K562 (cell line): Measurements from ENCODE around the gene ELOVL5. TPM values are rescaled to one million over a fixed set of nuclear protein-coding genes. Genes with fewer than 3 reads are reported as not detected.

Experiments used
- BHLHE40 ChIP-seq: IDR thresholded peaks from 2 replicates; pipeline ENCODE4 v1.6.1; 2011; ENCODE audit warnings: low read length, improper control_type of control experiment
- HCFC1 ChIP-seq: IDR thresholded peaks from 2 replicates; pipeline ENCODE4 v1.6.1; 2012; ENCODE audit warnings: low read depth, low read length, improper control_type of control experiment
- HDAC2 ChIP-seq: fragments of 450-650 bp; IDR thresholded peaks from 2 replicates; pipeline ENCODE4 v1.6.1; 2016; ENCODE audit warnings: mild to moderate bottlenecking
- HNRNPL ChIP-seq: fragments of 200-400 bp; formaldehyde crosslinking; IDR thresholded peaks from 2 replicates; pipeline ENCODE4 v1.6.1; 2017; ENCODE audit warnings: low read depth, mild to moderate bottlenecking, low read length
- JUND ChIP-seq, 2 experiments: IDR thresholded peaks; 2 replicates in 1 of 2; 3 replicates in 1 of 2; pipeline ENCODE4 v1.6.1; 2011; ENCODE audit warnings: borderline replicate concordance in 2 of 2, low read depth in 2 of 2, low read length in 2 of 2, improper control_type of control experiment in 1 of 2, missing biosample characterization in 1 of 2, missing genetic modification characterization in 1 of 2, missing genetic modification reagents in 1 of 2
- MECOM ChIP-seq: fragments of 250-450 bp; sonication (Bioruptor Pico); IDR thresholded peaks from 2 replicates; pipeline ENCODE4 v1.8.0; 2022; ENCODE audit warnings: inconsistent platforms
- MIER1 ChIP-seq: fragments of 450-650 bp; IDR thresholded peaks from 2 replicates; pipeline ENCODE4 v1.6.1; 2016; ENCODE audit warnings: antibody characterized with exemption, mild to moderate bottlenecking, low read depth
- NELFE ChIP-seq: IDR thresholded peaks from 2 replicates; pipeline ENCODE4 v1.6.1; 2011; ENCODE audit warnings: mild to moderate bottlenecking; ENCODE audit not compliant: insufficient read depth, insufficient read length
- RBM34 ChIP-seq: fragments of 200-400 bp; formaldehyde crosslinking; IDR thresholded peaks from 2 replicates; pipeline ENCODE4 v1.6.1; 2018; ENCODE audit warnings: low read length, borderline replicate concordance; ENCODE audit not compliant: insufficient read depth
- SAP30 ChIP-seq: fragments of 200-600 bp; sonication (generic); IDR thresholded peaks from 2 replicates; pipeline ENCODE4 v1.6.1; 2012; ENCODE audit warnings: borderline replicate concordance, low read depth, mild to moderate bottlenecking, moderate library complexity, low read length, control low read depth, inconsistent platforms; ENCODE audit not compliant: insufficient read depth, poor library complexity, severe bottlenecking
- SUPT5H ChIP-seq: fragments of 450-650 bp; IDR thresholded peaks from 2 replicates; pipeline ENCODE4 v1.6.1; 2016
- ZNF316 ChIP-seq: fragments of 450-650 bp; IDR thresholded peaks from 2 replicates; pipeline ENCODE4 v1.6.1; 2016
- ZSCAN29 ChIP-seq: fragments of 450-650 bp; IDR thresholded peaks from 2 replicates; pipeline ENCODE4 v1.6.1; 2017
- polyA plus RNA-seq, 8 experiments: library from polyadenylated mRNA; depleted of rRNA in 4 of 8; stranded (reverse) in 5 of 8; unstranded in 3 of 8; fragments of >200 nt; fragmentation: Nextera tagmentation in 2 of 8; fragmentation: Illumina TruSeq in 1 of 8; extraction: Ambion mirVana in 2 of 8; extraction: Trizol in 1 of 8; gene quantifications; 2 replicates each; pipeline versions ENCODE4 v1.2.1 to v1.2.3, GENCODE V29; 2011 to 2014; ENCODE audit warnings: inconsistent platforms in 1 of 8, missing spikeins in 1 of 8
- total RNA-seq, 7 experiments: library from RNA; depleted of rRNA in 6 of 7; stranded (reverse); fragments of >200 nt in 6 of 7; fragmentation: Illumina TruSeq in 2 of 7; extraction: Trizol in 2 of 7; gene quantifications; 2 replicates each; pipeline versions ENCODE4 v1.2.1 to v1.2.3, GENCODE V29; 2011 to 2021; ENCODE audit warnings: low replicate concordance in 1 of 7
- TF ChIP-seq, protein P1 (sequence below): fragments of 450-650 bp; IDR thresholded peaks from 2 replicates; pipeline ENCODE4 v1.6.1; 2016; ENCODE audit warnings: mild to moderate bottlenecking, moderate library complexity
- TF ChIP-seq, protein P2 (sequence below): fragments of 250-450 bp; sonication (Bioruptor Pico); IDR thresholded peaks from 2 replicates; pipeline ENCODE4 v1.8.0; 2021; ENCODE audit warnings: moderate library complexity, mild to moderate bottlenecking, inconsistent platforms
- TF ChIP-seq, protein P3 (sequence below): fragments of 250-450 bp; sonication (Bioruptor Pico); IDR thresholded peaks from 2 replicates; pipeline ENCODE4 v1.4.0; 2020; ENCODE audit warnings: borderline replicate concordance

The ELOVL5 gene
- total and polyA plus RNA-seq, 9 of the 15 experiments (the other 6 are each of a cell fraction or from before 2014, with no cell fraction given): 70.6 to 245 (median 132) TPM

DNA sequence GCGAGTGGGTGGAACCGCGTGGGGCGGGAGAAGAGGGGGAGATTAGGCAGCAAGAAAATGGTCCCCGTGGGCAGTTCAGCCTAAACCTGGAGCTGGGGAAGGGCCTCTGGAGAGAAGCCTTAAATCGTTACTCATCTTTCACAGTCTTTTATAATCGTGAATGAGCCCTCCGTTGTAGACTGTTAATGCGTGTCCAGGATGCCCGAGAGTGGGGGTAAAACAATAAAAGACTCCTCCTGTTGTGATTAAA is 11.0 kb upstream of the ELOVL5 start (continued):
- TF ChIP-seq JUND (IDR thresholded peaks at IDR 0.05; ENCODE audit: borderline replicate concordance, low read depth, low read length) (no peak), JUND (tag; IDR thresholded peaks at IDR 0.05; ENCODE audit: borderline replicate concordance, low read depth, low read length) (no peak), RBM34 (no peak), SUPT5H (no peak), HCFC1 (no peak), HNRNPL (no peak), MECOM (CRISPR knock-in tag) (no peak), ZNF316 (no peak), MIER1 (0 out of 2 replicates have a peak, but pooled peaks have one; percentile 12), BHLHE40 (no peak), ZSCAN29 (no peak), NELFE (no peak), SAP30 (no peak), HDAC2 (no peak)
- TF ChIP-seq, protein P1, sequence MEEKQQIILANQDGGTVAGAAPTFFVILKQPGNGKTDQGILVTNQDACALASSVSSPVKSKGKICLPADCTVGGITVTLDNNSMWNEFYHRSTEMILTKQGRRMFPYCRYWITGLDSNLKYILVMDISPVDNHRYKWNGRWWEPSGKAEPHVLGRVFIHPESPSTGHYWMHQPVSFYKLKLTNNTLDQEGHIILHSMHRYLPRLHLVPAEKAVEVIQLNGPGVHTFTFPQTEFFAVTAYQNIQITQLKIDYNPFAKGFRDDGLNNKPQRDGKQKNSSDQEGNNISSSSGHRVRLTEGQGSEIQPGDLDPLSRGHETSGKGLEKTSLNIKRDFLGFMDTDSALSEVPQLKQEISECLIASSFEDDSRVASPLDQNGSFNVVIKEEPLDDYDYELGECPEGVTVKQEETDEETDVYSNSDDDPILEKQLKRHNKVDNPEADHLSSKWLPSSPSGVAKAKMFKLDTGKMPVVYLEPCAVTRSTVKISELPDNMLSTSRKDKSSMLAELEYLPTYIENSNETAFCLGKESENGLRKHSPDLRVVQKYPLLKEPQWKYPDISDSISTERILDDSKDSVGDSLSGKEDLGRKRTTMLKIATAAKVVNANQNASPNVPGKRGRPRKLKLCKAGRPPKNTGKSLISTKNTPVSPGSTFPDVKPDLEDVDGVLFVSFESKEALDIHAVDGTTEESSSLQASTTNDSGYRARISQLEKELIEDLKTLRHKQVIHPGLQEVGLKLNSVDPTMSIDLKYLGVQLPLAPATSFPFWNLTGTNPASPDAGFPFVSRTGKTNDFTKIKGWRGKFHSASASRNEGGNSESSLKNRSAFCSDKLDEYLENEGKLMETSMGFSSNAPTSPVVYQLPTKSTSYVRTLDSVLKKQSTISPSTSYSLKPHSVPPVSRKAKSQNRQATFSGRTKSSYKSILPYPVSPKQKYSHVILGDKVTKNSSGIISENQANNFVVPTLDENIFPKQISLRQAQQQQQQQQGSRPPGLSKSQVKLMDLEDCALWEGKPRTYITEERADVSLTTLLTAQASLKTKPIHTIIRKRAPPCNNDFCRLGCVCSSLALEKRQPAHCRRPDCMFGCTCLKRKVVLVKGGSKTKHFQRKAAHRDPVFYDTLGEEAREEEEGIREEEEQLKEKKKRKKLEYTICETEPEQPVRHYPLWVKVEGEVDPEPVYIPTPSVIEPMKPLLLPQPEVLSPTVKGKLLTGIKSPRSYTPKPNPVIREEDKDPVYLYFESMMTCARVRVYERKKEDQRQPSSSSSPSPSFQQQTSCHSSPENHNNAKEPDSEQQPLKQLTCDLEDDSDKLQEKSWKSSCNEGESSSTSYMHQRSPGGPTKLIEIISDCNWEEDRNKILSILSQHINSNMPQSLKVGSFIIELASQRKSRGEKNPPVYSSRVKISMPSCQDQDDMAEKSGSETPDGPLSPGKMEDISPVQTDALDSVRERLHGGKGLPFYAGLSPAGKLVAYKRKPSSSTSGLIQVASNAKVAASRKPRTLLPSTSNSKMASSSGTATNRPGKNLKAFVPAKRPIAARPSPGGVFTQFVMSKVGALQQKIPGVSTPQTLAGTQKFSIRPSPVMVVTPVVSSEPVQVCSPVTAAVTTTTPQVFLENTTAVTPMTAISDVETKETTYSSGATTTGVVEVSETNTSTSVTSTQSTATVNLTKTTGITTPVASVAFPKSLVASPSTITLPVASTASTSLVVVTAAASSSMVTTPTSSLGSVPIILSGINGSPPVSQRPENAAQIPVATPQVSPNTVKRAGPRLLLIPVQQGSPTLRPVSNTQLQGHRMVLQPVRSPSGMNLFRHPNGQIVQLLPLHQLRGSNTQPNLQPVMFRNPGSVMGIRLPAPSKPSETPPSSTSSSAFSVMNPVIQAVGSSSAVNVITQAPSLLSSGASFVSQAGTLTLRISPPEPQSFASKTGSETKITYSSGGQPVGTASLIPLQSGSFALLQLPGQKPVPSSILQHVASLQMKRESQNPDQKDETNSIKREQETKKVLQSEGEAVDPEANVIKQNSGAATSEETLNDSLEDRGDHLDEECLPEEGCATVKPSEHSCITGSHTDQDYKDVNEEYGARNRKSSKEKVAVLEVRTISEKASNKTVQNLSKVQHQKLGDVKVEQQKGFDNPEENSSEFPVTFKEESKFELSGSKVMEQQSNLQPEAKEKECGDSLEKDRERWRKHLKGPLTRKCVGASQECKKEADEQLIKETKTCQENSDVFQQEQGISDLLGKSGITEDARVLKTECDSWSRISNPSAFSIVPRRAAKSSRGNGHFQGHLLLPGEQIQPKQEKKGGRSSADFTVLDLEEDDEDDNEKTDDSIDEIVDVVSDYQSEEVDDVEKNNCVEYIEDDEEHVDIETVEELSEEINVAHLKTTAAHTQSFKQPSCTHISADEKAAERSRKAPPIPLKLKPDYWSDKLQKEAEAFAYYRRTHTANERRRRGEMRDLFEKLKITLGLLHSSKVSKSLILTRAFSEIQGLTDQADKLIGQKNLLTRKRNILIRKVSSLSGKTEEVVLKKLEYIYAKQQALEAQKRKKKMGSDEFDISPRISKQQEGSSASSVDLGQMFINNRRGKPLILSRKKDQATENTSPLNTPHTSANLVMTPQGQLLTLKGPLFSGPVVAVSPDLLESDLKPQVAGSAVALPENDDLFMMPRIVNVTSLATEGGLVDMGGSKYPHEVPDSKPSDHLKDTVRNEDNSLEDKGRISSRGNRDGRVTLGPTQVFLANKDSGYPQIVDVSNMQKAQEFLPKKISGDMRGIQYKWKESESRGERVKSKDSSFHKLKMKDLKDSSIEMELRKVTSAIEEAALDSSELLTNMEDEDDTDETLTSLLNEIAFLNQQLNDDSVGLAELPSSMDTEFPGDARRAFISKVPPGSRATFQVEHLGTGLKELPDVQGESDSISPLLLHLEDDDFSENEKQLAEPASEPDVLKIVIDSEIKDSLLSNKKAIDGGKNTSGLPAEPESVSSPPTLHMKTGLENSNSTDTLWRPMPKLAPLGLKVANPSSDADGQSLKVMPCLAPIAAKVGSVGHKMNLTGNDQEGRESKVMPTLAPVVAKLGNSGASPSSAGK: no peak
- TF ChIP-seq, protein P2, sequence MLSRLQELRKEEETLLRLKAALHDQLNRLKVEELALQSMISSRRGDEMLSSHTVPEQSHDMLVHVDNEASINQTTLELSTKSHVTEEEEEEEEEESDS (CRISPR knock-in tag): no peak
- TF ChIP-seq, protein P3, sequence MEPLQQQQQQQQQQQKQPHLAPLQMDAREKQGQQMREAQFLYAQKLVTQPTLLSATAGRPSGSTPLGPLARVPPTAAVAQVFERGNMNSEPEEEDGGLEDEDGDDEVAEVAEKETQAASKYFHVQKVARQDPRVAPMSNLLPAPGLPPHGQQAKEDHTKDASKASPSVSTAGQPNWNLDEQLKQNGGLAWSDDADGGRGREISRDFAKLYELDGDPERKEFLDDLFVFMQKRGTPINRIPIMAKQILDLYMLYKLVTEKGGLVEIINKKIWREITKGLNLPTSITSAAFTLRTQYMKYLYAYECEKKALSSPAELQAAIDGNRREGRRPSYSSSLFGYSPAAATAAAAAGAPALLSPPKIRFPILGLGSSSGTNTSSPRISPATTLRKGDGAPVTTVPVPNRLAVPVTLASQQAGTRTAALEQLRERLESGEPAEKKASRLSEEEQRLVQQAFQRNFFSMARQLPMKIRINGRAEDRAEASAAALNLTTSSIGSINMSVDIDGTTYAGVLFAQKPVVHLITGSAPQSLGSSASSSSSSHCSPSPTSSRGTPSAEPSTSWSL: no peak
